GM21528 (cell line): ENCODE measurements around the gene SEZ6L2.
"Not testable (repeated sequence)": the region's sequence is repeated elsewhere in the genome, so short reads cannot be mapped to it uniquely, and the experiment has no call there.

ENCODE experiments used
- ATAC-seq: cut with Tn5 transposase; IDR thresholded peaks from one replicate; pipeline ENCODE4 v1.9.1; 2021; ENCODE audit warnings: mild to moderate bottlenecking, moderate library complexity; ENCODE audit not compliant: unreplicated experiment, low FRiP score

Gene SEZ6L2

DNA sequence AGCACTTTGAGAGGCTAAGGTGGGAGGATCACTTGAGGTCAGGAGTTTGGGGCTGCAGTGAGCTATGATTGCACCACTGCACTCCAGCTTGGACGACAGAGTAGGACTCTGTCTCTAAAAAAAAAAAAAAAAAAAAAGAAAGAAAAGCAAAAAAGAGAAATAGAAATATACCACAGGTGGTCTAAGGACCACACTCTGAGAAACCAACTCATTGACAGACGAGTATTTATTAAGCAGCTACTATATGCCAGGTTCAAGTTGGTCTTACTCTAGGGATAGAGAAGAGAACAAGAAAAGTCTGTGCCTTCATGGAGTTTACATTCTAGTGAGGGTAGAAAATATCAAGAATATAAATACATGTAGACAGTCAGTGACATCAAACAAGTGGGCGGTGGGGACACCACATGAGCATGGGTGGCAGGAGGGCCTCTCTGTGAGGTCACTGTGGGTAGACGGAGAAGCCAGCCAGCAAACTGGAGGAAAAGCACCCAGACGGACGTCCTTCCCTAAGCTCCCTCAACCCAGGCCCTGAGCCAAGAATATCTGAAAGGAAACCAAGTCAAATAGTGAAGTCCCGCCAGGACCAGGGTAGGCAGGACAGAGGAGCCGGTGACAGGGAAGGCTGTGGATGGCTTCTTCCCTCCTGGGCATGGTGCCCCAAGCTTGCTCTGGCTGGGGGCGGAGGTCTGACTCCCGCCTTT is 41.1 kb downstream of the SEZ6L2 start:
- no peak for ATAC-seq

DNA sequence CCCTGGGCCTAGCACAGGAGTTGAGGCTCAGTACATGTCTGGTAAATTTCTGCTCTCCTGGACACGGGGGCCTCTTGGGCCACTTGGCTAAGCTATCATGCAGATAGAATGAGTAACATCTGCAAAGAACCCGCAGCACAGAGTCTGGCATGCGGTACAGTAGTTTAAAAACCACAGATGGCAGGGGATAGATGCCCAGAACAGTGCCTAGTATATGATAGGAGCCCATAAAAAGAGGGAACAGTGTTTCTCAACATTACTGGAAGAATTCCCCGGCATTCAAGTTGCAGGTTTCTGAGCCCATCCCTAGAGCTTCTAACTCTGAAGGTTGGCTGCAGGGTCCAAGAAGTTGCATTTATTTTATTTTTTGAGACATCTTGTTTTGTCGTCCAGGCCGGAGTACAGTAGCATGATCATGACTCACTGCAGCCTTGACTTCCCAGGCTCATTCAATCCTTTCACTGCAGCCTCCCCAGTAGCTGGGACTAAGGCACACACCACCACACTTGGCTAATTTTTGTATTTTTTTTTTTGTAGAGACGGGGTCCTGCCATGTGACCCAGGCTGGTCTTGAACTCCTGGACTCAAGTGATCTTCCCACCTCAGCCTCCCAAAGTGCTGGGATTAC is 42.1 kb downstream of the SEZ6L2 start:
- no peak for ATAC-seq

DNA sequence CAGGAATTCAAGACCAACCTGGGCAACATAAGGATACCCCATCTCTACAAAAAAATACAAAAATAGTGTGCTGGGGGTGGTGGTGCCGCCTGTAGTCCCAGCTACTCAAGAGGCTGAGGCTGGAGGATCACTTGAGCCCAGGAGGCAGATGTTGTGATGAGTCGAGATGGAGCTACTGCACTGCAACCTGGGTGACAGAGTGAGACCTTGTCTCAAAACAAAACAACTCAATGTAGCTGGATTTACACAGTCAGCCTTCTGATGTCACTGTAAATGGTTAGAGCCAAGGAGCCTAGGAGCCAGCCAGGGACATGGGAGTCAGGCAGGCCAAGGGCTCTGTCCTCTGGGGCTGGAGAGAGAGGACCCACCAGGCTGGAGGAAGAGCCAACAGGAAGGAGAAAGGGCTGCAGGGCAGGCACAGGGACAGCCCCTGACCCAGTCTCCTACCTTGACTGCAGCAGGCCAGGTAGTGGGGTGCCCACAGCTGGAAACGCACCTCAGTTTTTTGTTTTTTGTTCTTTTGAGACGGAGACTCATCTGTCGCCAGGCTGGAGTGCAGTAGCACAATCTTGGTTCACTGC is 44.7 kb downstream of the SEZ6L2 start:
- no peak for ATAC-seq

DNA sequence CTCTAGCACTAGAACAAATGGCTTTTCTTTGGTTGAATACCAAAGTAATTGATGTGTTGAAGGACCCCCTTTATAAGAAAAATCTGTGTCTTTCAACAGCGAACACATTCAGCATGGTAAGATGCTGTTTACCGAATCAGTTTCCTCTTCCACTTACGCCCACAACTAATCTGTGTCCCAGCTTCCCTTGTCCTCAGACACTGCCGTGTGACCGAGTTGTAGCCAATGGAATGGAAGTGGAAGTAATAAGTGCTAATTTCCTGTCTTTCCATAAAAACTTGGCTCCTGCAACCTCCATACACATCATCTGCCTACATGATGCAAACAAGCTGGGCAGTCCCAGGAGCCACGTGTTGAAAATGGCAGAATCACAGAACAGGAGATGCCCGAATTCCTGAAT is 46.7 kb downstream of the SEZ6L2 start:
- ATAC-seq, result no peak

DNA sequence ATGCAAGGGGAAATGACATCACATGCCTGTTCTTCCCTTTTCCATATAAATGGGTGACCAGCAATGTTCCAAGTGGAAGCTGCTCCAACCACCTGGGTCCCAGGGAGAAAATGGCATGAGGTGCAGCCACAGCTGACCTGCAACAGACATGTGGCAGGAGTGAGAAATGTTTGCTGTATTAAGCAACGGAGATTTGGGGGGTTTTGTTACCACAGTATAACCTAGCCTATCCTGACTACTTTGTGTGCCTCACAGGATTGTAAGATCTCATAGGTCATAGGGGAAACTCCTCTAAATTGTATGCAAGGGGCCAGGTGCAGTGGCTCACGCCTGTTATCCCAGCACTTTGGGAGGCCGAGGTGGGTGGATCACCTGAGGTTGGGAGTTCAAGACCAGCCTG is 48.4 kb downstream of the SEZ6L2 start:
- ATAC-seq, result no peak

DNA sequence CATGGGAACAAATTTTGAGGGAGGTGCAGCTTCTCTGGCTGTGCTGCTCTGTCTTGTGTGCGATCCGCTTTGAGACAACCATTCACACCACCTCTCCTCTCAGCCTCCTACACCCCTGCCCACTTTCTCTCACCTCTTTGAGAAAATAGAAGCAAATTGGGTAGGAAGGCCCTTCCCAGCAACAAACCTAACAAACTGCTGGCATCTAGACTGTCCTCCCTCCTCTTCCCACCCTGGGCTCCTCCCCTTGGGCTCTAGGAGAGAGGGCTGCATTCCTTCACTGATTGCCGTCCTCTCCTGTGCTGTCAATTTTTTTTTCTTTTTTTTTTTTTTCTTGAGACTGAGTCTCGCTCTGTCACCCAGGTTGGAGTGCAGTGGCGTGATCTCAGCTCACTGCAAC is 49.8 kb downstream of the SEZ6L2 start:
- no peak for ATAC-seq

DNA sequence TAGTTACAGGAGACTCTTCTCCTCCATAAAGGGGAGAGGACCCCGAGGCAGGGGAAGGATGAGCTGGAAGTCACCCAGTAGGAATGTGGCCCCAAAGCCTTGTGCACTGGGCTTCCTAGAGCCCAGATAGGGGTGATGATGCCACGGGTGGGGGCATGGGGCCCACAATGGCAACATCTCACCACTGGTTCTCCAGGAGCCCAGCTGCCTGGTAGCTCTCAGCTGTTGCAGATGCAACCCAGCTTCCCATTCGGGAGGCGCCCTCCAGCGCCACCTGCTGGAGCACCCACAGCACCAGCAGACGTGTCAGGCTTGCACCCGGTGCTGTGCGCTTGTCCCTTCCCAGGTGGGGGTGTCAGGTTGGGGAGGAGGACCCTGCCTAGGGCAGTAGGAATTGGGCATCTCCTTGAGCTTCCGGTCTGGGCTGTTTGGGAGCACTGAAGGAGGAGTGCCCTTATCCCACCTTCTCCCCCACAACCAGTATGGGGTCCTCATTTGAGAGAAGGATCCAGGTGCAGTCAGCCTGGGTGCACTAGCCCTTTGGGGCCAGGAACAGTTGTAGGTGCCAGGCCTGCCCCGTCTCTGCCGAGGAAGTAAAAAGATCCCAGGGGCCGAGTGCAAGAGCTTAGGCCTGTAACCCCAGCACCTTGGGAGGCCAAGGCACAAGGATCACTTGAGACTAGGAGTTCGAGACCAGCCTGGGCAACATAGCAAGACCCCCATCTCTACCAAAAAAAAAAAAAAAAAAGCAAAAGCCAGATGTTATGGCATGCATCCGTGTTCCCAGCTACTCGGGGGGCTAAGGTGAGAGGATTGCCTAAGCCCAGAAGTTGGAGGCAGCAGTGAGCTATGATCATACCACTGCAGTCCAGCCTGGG is 50.7 kb downstream of the SEZ6L2 start:
- ATAC-seq, result no peak

DNA sequence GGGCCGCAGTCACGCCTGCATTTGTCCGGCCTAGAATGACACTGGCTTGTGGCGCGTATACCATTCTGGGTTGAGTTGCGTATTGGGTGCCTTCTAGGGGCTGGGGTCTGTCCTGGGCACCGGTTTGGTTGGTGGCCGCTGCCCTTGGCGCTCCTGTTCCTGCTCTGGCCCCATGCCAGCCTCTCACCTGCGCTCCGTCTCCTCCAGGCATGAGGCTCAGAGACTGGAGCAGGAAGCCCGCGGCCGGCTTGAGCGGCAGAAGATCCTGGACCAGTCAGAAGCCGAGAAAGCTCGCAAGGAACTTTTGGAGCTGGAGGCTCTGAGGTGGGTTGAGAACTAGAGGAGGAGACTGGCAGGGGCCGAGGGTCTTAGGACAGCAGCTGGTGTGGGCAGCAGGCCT is 53.7 kb downstream of the SEZ6L2 start:
- ATAC-seq, result no peak

DNA sequence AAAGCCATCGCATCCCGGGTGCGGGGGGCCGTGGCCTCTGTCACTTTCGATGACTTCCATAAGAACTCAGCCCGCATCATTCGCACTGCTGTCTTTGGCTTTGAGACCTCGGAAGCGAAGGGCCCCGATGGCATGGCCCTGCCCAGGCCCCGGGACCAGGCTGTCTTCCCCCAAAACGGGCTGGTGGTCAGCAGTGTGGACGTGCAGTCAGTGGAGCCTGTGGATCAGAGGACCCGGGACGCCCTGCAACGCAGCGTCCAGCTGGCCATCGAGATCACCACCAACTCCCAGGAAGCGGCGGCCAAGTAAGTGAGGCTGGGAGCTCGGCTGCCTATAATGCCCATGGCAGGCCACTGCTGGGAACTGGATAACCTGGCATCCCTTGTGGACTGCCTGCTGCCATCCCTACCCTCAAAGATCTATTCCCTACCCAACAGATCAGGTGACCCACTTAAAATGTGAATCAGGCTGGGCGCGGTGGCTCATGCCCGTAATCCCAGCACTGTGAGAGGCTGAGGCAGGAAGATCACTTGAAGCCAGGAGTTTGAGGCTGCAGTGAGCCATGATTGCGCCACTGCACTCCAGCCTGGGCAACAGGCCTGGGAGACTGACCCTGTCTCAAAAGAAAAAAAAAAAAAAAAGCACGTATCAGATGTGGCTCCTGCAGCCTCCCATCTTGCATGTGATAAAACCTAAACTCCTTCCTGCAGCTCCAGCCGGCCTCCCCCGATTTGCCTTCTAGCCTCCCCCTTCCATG is 54.6 kb downstream of the SEZ6L2 start:
- no peak for ATAC-seq

DNA sequence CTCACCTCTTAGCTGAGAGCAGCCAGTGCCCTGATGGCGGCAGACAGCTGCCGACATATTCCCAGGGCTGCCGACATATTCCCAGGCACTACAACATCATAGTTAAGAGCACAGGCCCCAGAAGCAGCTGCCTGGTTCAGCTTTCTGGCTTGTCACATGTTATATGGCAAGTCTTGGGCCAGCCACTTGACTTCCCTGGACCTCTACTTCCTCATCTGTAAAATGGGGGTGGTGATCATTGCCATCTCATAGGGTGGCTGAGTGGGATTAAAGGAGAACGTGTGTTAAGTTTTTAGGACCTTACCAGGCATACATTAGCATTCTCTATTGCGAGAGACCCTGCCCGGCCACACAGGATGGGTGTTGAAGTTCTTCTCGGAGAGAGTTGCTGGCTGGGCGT is 55.4 kb downstream of the SEZ6L2 start:
- ATAC-seq, result no peak

DNA sequence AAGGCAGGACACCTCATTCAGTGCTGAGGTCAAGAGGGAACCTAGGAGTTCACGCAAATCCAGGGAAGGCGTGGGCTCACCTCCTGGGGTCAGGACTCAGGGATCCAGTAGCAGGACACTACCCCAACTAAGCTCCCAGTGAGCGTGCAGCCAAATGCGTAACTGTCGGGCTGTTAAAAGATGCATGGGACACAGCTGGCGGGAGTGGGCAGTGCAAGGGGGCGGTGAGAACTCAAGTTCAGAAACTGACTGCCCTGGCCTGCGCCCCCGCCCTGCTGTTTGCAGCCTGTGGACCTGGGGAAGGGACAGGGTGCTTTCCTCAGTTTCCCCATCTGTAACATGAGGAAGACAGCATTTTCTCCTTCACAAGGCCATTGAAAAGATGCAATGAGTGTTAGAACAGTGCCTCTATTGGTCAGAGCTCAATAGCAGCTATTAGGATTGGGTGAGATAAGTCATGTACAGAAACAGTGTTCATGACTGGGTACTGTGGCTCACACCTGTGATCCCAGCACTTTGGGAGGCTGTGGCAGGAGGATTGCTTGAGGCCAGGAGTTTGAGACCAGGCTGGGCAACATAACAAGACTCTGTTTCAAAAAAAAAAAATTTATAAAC is 56.5 kb downstream of the SEZ6L2 start:
- ATAC-seq, result no peak

DNA sequence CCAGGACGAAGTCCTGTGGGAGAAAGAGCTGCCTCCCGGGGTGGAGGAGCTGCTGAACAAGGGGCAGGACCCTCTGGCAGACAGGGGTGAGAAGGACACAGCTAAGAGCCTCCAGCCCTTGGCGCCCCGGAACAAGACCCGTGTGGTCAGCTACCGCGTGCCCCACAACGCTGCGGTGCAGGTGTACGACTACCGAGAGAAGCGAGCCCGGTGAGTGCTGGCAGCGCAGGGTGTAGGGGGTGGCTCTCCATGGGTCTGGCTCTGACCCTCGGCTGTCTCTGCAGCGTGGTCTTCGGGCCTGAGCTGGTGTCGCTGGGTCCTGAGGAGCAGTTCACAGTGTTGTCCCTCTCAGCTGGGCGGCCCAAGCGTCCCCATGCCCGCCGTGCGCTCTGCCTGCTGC is 57.7 kb downstream of the SEZ6L2 start:
- no peak for ATAC-seq

DNA sequence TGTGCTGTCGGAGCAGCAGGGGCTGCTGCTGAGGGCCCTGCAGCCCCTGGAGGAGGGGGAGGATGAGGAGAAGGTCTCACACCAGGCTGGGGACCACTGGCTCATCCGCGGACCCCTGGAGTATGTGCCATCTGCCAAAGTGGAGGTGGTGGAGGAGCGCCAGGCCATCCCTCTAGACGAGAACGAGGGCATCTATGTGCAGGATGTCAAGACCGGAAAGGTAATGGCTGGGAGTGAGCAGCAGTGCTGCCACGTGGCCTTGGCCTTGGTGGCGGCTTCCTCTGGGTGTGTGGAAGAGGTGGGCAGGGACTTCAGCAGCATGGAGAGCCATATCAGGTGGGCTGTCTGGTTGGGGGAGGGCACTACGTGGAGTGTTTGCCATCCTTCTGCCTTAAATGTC is 59.1 kb downstream of the SEZ6L2 start:
- ATAC-seq, result no peak

DNA sequence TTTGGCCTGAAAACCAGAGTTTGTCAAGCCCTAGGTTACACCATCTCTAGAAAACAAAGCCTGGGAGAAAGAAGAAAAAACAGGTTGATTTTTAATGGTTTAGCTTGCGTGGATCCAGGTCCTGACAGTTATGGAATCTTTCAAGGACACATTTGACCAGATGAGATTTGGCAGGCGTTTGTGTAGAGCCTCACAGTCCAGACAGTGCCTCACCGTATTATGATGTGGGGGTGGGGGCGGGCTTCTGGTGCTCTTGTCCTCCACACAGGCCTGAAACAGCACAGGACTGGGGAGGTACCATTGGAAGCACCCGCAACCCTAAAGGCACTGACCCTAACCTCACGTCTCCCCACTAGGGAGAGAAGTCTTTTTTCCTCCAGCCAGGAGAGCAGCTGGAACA is 59.5 kb downstream of the SEZ6L2 start:
- no peak for ATAC-seq

DNA sequence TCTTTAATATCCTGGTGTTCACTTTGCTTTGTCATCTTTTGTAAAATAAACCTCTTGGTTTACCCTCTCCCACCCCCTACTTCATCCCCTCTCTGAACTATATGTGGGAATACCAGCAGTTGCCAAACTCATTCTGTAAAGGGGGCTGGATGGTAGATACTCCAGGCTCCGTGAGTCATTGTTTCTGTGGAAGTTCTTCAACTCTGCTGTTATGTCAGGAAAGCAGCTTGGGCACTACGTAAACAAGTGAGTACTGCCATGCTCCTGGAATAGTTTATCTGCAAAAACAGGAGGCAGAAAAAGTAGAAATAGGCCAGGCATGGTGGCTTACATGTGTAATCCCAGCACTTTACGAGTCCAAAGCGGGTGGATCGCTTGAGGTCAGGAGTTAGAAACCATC is 61.5 kb downstream of the SEZ6L2 start:
- no peak for ATAC-seq

DNA sequence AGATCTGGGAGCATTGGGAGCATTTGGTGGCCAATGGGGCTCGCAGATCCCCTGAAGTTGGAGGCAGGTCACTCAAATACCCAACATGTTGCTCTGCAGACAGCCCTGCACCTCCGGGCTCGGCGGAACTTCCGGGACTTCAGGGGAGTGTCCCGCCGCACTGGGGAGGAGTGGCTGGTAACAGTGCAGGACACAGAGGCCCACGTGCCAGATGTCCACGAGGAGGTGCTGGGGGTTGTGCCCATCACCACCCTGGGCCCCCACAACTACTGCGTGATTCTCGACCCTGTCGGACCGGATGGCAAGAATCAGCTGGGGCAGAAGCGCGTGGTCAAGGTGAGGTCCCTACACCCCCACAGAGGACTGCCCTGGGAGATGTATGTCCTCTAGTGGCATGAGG is 62.7 kb downstream of the SEZ6L2 start:
- no peak for ATAC-seq

DNA sequence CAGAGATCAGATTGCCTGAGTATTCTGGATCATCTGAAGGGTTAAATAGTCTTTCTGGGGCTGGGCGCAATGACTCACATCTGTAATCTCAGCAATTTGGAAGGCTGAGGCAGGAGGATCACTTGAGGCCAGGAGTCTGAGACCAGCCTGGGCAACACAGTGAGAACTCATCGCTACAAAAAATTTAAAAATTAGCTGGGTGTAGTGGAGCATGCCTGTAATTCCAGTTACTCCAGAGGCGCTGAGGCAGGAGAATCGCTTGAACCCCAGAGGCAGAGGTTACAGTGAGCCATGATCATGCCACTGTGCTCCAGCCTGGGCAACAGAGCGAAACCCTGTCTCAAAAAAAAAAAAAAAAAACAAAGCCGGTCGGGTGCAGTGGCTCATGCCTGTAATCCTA is 63.4 kb downstream of the SEZ6L2 start:
- ATAC-seq, result no peak

DNA sequence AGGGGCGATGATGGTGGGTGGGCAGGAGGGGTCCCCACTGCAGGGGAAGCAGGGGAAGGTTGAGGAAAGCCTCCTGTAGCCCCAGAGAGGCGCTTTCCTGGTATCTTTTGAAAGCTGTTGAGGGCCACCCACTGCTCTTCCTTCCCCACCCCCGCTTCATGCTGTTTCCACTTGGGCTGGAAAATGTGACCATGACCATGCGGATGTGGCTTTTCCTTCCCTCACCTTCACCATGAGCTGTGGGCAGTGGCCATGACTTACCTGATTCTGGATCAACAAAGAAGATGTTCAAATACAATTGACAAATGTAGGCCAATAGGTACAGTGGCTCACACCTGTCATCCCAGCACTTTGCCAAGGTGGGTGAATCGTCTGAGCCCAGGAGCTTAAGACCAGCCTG is 65.3 kb downstream of the SEZ6L2 start:
- ATAC-seq, result no peak

DNA sequence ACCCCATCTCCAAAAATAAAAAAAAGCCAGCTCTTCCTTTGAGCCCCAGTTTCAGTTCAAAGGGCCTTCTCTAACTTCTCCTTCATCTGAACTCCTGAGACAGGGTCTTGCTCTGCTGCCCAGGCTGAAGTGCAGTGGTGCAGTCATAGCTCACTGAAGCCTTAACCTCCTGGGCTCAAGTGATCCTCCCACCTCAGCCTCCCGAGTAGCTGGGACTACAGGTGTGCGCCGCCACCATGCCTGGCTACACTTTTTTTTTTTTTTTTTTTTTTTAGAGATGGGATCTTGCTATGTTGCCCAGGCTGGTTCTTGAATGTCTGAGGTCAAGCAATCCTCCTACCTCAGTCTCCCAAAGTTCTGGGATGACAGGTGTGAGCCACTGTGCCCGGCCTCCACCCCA is 66.1 kb downstream of the SEZ6L2 start:
- not testable (repeated sequence) for ATAC-seq

DNA sequence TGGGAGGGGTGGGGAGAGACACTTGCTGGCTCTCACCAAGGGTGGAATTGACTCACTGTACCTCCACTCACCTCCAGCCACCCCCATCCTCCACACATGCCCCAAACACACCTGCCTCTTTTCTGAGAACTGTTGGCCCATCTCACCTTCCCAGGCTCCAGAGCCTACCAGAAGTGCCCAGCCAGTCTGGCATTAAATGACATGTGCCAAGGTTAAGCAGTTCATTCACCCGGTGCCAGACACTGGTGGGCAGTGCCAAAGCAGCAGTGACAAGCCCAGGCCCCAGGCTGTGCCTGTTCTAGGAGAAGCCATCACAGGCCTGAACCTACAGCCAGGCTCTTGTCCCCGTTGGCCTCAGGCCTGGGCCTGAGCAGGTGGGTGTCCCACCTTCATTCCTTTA is 67.9 kb downstream of the SEZ6L2 start:
- no peak for ATAC-seq
